Endothelial cell of umbilical vein (primary cell): Measurements from ENCODE around the gene MRPL12. TPM values are rescaled to one million over a fixed set of nuclear protein-coding genes. Genes with fewer than 3 reads are reported as not detected.

Experiments used
- BruUV-seq: library from RNA; stranded (reverse); fragments of 400-500 nt; replicated peaks from 2 replicates; lab custom pipeline; 2021; lab: Mats Ljungman, UMichigan
- CTCF ChIA-PET: fragments of 300-600, 350-600 bp; sonication (Branson Sonifier 250); formaldehyde crosslinking; loops from one replicate; lab custom pipeline; 2021; ENCODE audit warnings: antibody characterized with exemption, inconsistent platforms; lab: Charles Lee
- POLR2A ChIA-PET: fragments of 300-600, 350-600 bp; sonication (Branson Sonifier 250); formaldehyde crosslinking; loops from one replicate; lab custom pipeline; 2021; ENCODE audit warnings: antibody characterized with exemption, inconsistent platforms; lab: Charles Lee
- DNase-seq: peaks from one replicate; pipeline ENCODE4 v3.0.0-alpha.2; 2011; ENCODE audit warnings: low read depth, low spot score
- FAIRE-seq: peaks from 2 replicates; lab custom pipeline; 2011; peaks lifted over from hg19 to GRCh38; lab: Jason Lieb, UNC
- H2AFZ ChIP-seq: 2 replicates; pipeline ENCODE4 v1.6.0; 2012; ENCODE audit warnings: low read depth, low read length, control low read depth, inconsistent platforms
- H3K27ac ChIP-seq: 2 replicates; pipeline ENCODE4 v1.5.1; 2011; ENCODE audit warnings: low read depth, mild to moderate bottlenecking, control low read depth, low read length, moderate library complexity; ENCODE audit not compliant: insufficient read depth
- H3K27me3 ChIP-seq, 2 experiments: 2 replicates each; pipeline versions ENCODE4 v1.6.0 to v1.6.1; 2011; ENCODE audit warnings: low read length in 2 of 2, mixed read lengths in 1 of 2; ENCODE audit not compliant: control insufficient read depth in 2 of 2, insufficient read depth in 2 of 2
- H3K36me3 ChIP-seq, 2 experiments: 2 replicates in 1 of 2; 3 replicates in 1 of 2; pipeline ENCODE4 v1.5.1; 2011; ENCODE audit warnings: low read length in 2 of 2, mild to moderate bottlenecking in 1 of 2, moderate library complexity in 1 of 2; ENCODE audit not compliant: control insufficient read depth in 2 of 2, insufficient read depth in 2 of 2; ENCODE audit errors: extremely low read depth in 1 of 2
- H3K4me1 ChIP-seq: 3 replicates; pipeline ENCODE4 v1.5.1; 2011; ENCODE audit warnings: mild to moderate bottlenecking, low read length; ENCODE audit not compliant: control insufficient read depth, insufficient read depth; ENCODE audit errors: extremely low read depth
- H3K4me2 ChIP-seq: 2 replicates; pipeline ENCODE4 v1.6.1; 2011; ENCODE audit warnings: low read length, control low read depth, mixed read lengths; ENCODE audit not compliant: insufficient read depth
- H3K4me3 ChIP-seq, 3 experiments: fragments of 200-600 bp in 1 of 3; sonication (generic), shearing (Covaris generic) in 1 of 3; replicated peaks in 1 of 3; 2 replicates each; pipeline ENCODE4 v1.5.1; 2011 to 2016; ENCODE audit warnings: control low read depth in 3 of 3, low read length in 3 of 3, mild to moderate bottlenecking in 2 of 3, inconsistent platforms in 1 of 3, low read depth in 1 of 3, moderate library complexity in 1 of 3; ENCODE audit not compliant: insufficient read depth in 1 of 3
- H3K79me2 ChIP-seq: 2 replicates; pipeline ENCODE4 v1.6.0; 2012; ENCODE audit warnings: low read length, inconsistent platforms; ENCODE audit not compliant: control insufficient read depth, insufficient read depth
- H3K9ac ChIP-seq: replicated peaks from 2 replicates; pipeline ENCODE3; 2011; ENCODE audit warnings: low read length, control low read depth; ENCODE audit not compliant: insufficient read depth; ENCODE audit errors: extremely low read depth
- H3K9me1 ChIP-seq: replicated peaks from 3 replicates; pipeline ENCODE4 v1.6.0; 2011; ENCODE audit warnings: mild to moderate bottlenecking, low read length; ENCODE audit not compliant: control insufficient read depth, insufficient read depth; ENCODE audit errors: extremely low read depth
- H3K9me3 ChIP-seq: replicated peaks from 2 replicates; pipeline ENCODE4 v1.5.1; 2012; ENCODE audit warnings: low read length, inconsistent platforms; ENCODE audit not compliant: control insufficient read depth, insufficient read depth
- H4K20me1 ChIP-seq: replicated peaks from 2 replicates; pipeline ENCODE3; 2011; ENCODE audit warnings: mild to moderate bottlenecking, low read length; ENCODE audit not compliant: control insufficient read depth, insufficient read depth; ENCODE audit errors: extremely low read depth
- CTCF ChIP-seq, 2 donors: IDR thresholded peaks; 1 replicate in 1 of 2; 2 replicates in 1 of 2; pipeline ENCODE4 v1.5.1; 2011; ENCODE audit warnings: low read length in 2 of 2, mild to moderate bottlenecking in 2 of 2, moderate library complexity in 2 of 2, control low read depth in 1 of 2, inconsistent platforms in 1 of 2, low read depth in 1 of 2; ENCODE audit not compliant: insufficient read depth in 1 of 2; ENCODE audit errors: extremely low read depth in 1 of 2
- EZH2 ChIP-seq: IDR thresholded peaks from 2 replicates; pipeline ENCODE4 v1.6.1; 2012; ENCODE audit warnings: borderline replicate concordance, low read depth, mild to moderate bottlenecking, moderate library complexity, low read length, inconsistent platforms; ENCODE audit not compliant: severe bottlenecking
- FOS ChIP-seq: IDR thresholded peaks from 2 replicates; pipeline ENCODE4 v1.6.1; 2011; ENCODE audit warnings: mild to moderate bottlenecking, low read length, moderate library complexity, borderline replicate concordance; ENCODE audit not compliant: insufficient read depth
- GATA2 ChIP-seq: IDR thresholded peaks from 2 replicates; pipeline ENCODE4 v1.7.0; 2011; ENCODE audit warnings: low read depth, mild to moderate bottlenecking, moderate library complexity, mixed read lengths, low read length; ENCODE audit not compliant: insufficient read length, insufficient read depth
- JUN ChIP-seq: IDR thresholded peaks from 2 replicates; pipeline ENCODE4 v1.6.1; 2011; ENCODE audit warnings: borderline replicate concordance, low read depth; ENCODE audit not compliant: insufficient read length, insufficient read depth
- MAX ChIP-seq: IDR thresholded peaks from 2 replicates; pipeline ENCODE4 v1.6.1; 2011; ENCODE audit not compliant: insufficient read depth, insufficient read length
- MYC ChIP-seq: IDR thresholded peaks from one replicate; pipeline ENCODE4 v1.6.1; 2011; ENCODE audit warnings: mild to moderate bottlenecking, low read depth, low read length
- POLR2A ChIP-seq: IDR thresholded peaks from 2 replicates; pipeline ENCODE4 v1.6.1; 2012; ENCODE audit warnings: low read depth, mild to moderate bottlenecking, control low read depth, low read length
- POLR2AphosphoS5 ChIP-seq: IDR thresholded peaks from 2 replicates; pipeline ENCODE4 v1.6.1; 2012; ENCODE audit warnings: low read depth, mild to moderate bottlenecking, control low read depth, low read length, moderate library complexity; ENCODE audit not compliant: insufficient read depth
- dilution Hi-C: fragments of 300-500 bp; cut with MboI; formaldehyde crosslinking; loops from one replicate; pipeline ENCODE4 v1.15.0; 2019; ENCODE audit warnings: low sequenced_read_pairs; ENCODE audit not compliant: extremely low pct_ligation_motif_present
- intact Hi-C: fragments of 100-400 bp; cut with micrococcal nuclease; formaldehyde crosslinking; loops from one replicate; pipeline ENCODE4 v1.10.0; 2022
- polyA plus RNA-seq, 4 experiments: library from polyadenylated mRNA; depleted of rRNA in 3 of 4; stranded (reverse) in 3 of 4; unstranded in 1 of 4; fragments of >200 nt; gene quantifications; 2 replicates each; pipeline versions ENCODE4 v1.2.1 to v1.2.3, GENCODE V29; 2011 to 2012; ENCODE audit warnings: missing spikeins in 1 of 4
- total RNA-seq: library from RNA; stranded (reverse); gene quantifications from 2 replicates; pipeline ENCODE4 v1.2.3, GENCODE V29; 2021

The MRPL12 gene
- total and polyA plus RNA-seq, 2 donors (not counting 3 experiments of a cell fraction or from before 2014, with no cell fraction given): 91.9 to 99.9 TPM

DNA sequence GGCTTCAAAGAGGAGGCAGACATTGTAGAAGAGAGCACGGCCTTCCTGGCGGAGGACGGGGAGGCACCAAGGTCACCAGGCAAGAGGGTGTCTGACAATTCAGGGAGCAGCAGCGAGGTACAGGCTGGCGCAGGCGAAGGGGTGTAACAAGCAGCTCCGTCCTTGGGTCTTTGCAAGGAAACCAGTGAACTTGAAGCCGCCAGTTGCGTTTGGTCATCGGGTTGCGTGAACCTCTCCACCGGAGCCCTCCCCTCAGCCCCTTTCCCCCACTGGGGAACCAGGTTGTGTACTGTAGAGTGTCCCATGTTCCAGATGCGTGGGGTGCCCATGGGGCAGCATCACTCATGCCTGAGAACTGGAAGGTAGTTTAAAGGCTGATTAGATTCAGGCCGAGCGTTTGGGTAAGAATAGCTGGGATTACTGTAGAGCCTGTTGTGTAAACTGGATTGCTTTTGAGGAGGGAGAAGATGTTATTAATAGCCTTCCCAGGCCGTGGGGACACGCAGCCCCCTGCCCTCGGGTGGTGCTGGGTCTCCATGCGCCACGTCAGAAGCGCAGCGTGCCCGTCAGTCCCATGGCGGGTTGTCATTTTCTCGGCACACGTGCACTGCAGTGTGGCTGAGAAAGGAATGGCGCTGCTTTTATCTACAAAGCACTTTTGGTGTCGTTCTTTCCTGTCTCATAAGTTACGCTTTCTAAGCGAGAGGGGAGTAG lies 2.5 kb downstream of the MRPL12 start:
- dilution Hi-C loops (no loop called here), intact Hi-C loops (no loop called here)
- ChIA-PET POLR2A (no interaction called here), CTCF (no interaction called here)
- no peak for TF ChIP-seq MYC
- H4K20me1 ChIP-seq: no peaks in the 10 kb centered on the region
- no TSS peak for BruUV-seq
- no peaks in the 10 kb centered on the region for H3K9me1 ChIP-seq
- DNase-seq: no peak
- H3K9ac ChIP-seq: no peak overlapping the region
- FAIRE-seq: no peak
- H3K9me3 ChIP-seq: no peaks in the 10 kb centered on the region
- H3K79me2 ChIP-seq: peaks cover 30% of the 10 kb centered on the region
- H2AFZ ChIP-seq: no peak overlapping the region
- H3K27me3 ChIP-seq: no peaks in the 10 kb centered on the region
- H3K36me3 ChIP-seq: peaks cover 3 to 27% of the 10 kb centered on the region in 2 experiments
- H3K27ac ChIP-seq: no peak overlapping the region
- H3K4me2 ChIP-seq: no peak overlapping the region
- H3K4me1 ChIP-seq: peaks cover 21% of the 10 kb centered on the region
- H3K4me3 ChIP-seq: no peak overlapping the region

GRCh38 chr17:81706232-81706611 lies 3.1 kb downstream of the MRPL12 start:
- H2AFZ ChIP-seq: no peak overlapping the region
- no peak overlapping the region for H3K4me3 ChIP-seq
- H3K27me3 ChIP-seq: no peaks in the 10 kb centered on the region
- peaks cover 26% of the 10 kb centered on the region for H3K4me1 ChIP-seq
- intact Hi-C loops (no loop called here), dilution Hi-C loops (no loop called here)
- TF ChIP-seq FOS: no peak
- TF ChIP-seq EZH2: no peak
- no peak for TF ChIP-seq MYC
- no peak for TF ChIP-seq POLR2A
- no peak for TF ChIP-seq CTCF (IDR thresholded peaks at IDR 0.05; ENCODE audit: extremely low read depth in 1 of 2, insufficient read depth in 1 of 2, low read depth in 1 of 2, low read length in 2 of 2)
- TF ChIP-seq MAX: no peak
- no peak for TF ChIP-seq JUN
- no peak for TF ChIP-seq GATA2
- TF ChIP-seq POLR2AphosphoS5: no peak
- peaks cover 3 to 21% of the 10 kb centered on the region in 2 experiments for H3K36me3 ChIP-seq
- H3K9me1 ChIP-seq: no peaks in the 10 kb centered on the region
- H3K9ac ChIP-seq: no peak overlapping the region
- no peak overlapping the region for H3K4me2 ChIP-seq
- peaks cover 29% of the 10 kb centered on the region for H3K79me2 ChIP-seq
- no peak for DNase-seq
- no peak for FAIRE-seq
- no TSS peak for BruUV-seq
- POLR2A ChIA-PET: no interaction called here
- CTCF ChIA-PET: no interaction called here
- no peaks in the 10 kb centered on the region for H4K20me1 ChIP-seq
- no peak overlapping the region for H3K27ac ChIP-seq
- H3K9me3 ChIP-seq: no peaks in the 10 kb centered on the region
